ENCODE data around the gene FAM111B. TPM values are rescaled to one million over a fixed set of nuclear protein-coding genes. Genes with fewer than 3 reads are reported as not detected.
"Not testable (repeated sequence)": the region's sequence is repeated elsewhere in the genome, so short reads cannot be mapped to it uniquely, and the experiment has no call there.

FAM111B gene
- polyA plus RNA-seq, 1 experiment, result 0.76 TPM

DNA sequence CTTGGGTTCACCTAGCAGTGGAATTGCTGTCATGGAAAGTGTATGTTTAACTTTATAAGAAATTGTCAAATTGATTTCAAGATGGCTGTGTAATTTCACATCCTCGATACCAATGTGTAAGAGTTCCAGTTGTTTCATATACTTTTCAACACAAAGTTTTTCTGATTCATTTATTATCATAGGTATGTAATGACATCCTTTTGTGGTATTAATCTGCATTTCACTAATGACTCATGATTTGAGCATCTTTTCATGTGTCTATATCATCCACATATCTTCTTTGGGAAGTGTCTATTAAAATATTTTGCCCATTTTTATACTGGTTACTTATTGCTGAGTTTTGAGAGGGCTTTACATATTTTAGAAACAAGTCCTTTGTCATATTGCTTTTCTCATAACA, 38.0 kb upstream of the FAM111B start:
- no peak for DNase-seq (ENCODE audit: low read depth)
- CTCF ChIA-PET, result interaction anchor here (1.3 to 2.1 kb wide), 2 partner anchors 11 to 67 kb away, joined by 3 to 7 read pairs; no protein-coding TSS in a partner anchor
- no peaks in the 10 kb centered on the region for H3K27me3 ChIP-seq (ENCODE audit: control insufficient read depth, insufficient read depth, low read length)
- H3K36me3 ChIP-seq (ENCODE audit: control insufficient read depth, insufficient read depth, low read length), result no peaks in the 10 kb centered on the region
- no peak for TF ChIP-seq CTCF (IDR thresholded peaks at IDR 0.05; ENCODE audit: insufficient read depth, low read depth, low read length)
- POLR2A ChIA-PET, result no interaction called here
- no peak overlapping the region for H3K4me3 ChIP-seq (ENCODE audit: low read depth, low read length)

DNA sequence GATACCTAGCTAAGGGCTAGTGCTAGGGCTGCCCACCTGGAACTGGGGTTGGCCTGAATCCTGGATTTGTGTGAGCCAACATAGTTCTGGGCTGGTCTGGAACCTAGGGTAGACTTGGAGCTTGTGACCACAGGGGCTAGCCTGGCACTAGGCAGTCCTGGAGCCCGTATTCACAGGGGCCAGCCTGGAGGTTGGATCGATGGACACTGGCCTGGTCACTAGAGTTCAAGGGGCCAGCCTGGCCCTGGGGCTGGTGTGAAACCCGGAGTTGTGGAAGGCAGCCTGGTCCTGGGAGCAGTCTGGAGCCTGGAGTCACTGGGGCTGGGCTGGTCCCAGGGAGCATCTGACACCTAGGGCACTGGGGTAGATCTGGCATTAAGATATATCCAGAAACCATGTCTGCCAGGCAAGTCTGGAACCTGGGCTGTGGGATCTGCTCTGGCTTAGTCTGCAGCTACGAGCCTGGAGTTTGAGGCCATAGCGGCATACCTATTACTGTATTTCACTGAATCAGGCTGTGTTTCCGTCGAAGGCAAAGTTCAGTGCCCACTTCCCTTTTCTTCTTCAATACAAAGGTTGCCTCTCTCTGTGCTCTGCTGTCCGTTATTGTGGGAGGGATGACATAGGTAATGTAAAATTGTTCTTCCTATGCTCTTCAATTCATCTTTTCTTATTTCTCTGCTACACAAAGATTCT, 30.0 kb upstream of the FAM111B start:
- TF ChIP-seq CTCF (IDR thresholded peaks at IDR 0.05; ENCODE audit: insufficient read depth, low read depth, low read length), result no peak
- no peak for DNase-seq (ENCODE audit: low read depth)
- ChIA-PET POLR2A (no interaction called here), CTCF (interaction anchor here (1.0 to 1.6 kb wide), 3 partner anchors 20 to 81 kb away, joined by 3 to 6 read pairs (median 3); no protein-coding TSS in a partner anchor)
- H3K4me3 ChIP-seq (ENCODE audit: low read depth, low read length), result no peak overlapping the region
- no peaks in the 10 kb centered on the region for H3K27me3 ChIP-seq (ENCODE audit: control insufficient read depth, insufficient read depth, low read length)
- H3K36me3 ChIP-seq (ENCODE audit: control insufficient read depth, insufficient read depth, low read length), result no peaks in the 10 kb centered on the region

- no peak for DNase-seq (ENCODE audit: low read depth)
- no peak overlapping the region for H3K4me3 ChIP-seq (ENCODE audit: low read depth, low read length)
- H3K36me3 ChIP-seq (ENCODE audit: control insufficient read depth, insufficient read depth, low read length), result no peaks in the 10 kb centered on the region
- no peak for TF ChIP-seq CTCF (IDR thresholded peaks at IDR 0.05; ENCODE audit: insufficient read depth, low read depth, low read length)
- POLR2A ChIA-PET, result no interaction called here
- no peaks in the 10 kb centered on the region for H3K27me3 ChIP-seq (ENCODE audit: control insufficient read depth, insufficient read depth, low read length)
- CTCF ChIA-PET, result no interaction called here
Measured at GRCh38 chr11:59078435-59078834, 28.6 kb upstream of the FAM111B start.

- DNase-seq (ENCODE audit: low read depth), result no peak
- Histone ChIP-seq H3K4me3 (ENCODE audit: low read depth, low read length) (no peak overlapping the region), H3K27me3 (ENCODE audit: control insufficient read depth, insufficient read depth, low read length) (no peaks in the 10 kb centered on the region), H3K36me3 (ENCODE audit: control insufficient read depth, insufficient read depth, low read length) (no peaks in the 10 kb centered on the region)
- TF ChIP-seq CTCF (IDR thresholded peaks at IDR 0.05; ENCODE audit: insufficient read depth, low read depth, low read length), result no peak
- POLR2A ChIA-PET, result no interaction called here
- CTCF ChIA-PET, result interaction anchor here (1.2 to 1.6 kb wide), 2 partner anchors 12 to 57 kb away, joined by 3 to 4 read pairs; no protein-coding TSS in a partner anchor
Measured at GRCh38 chr11:59079086-59079485, 28.0 kb upstream of the FAM111B start.

- not testable (repeated sequence) for DNase-seq (ENCODE audit: low read depth); H3K36me3 ChIP-seq (ENCODE audit: control insufficient read depth, insufficient read depth, low read length); H3K4me3 ChIP-seq (ENCODE audit: low read depth, low read length); H3K27me3 ChIP-seq (ENCODE audit: control insufficient read depth, insufficient read depth, low read length)
- POLR2A ChIA-PET, result interaction anchor here (0.6 kb wide), 1 partner anchor 10 kb away, joined by 3 read pairs; no protein-coding TSS in a partner anchor
- CTCF ChIA-PET, result interaction anchor here (0.8 to 1.8 kb wide), 4 partner anchors 15 to 78 kb away, joined by 3 to 4 read pairs (median 4); no protein-coding TSS in a partner anchor
Measured at GRCh38 chr11:59080421-59080820, 26.6 kb upstream of the FAM111B start.

- H3K4me3 ChIP-seq (ENCODE audit: low read depth, low read length); H3K36me3 ChIP-seq (ENCODE audit: control insufficient read depth, insufficient read depth, low read length); DNase-seq (ENCODE audit: low read depth); POLR2A ChIA-PET; H3K27me3 ChIP-seq (ENCODE audit: control insufficient read depth, insufficient read depth, low read length): not testable (repeated sequence)
- CTCF ChIA-PET, result interaction anchor here (1.8 kb wide), 1 partner anchor 14 kb away, joined by 4 read pairs; no protein-coding TSS in a partner anchor
Measured at GRCh38 chr11:59081430-59082020, 25.5 kb upstream of the FAM111B start.

DNA sequence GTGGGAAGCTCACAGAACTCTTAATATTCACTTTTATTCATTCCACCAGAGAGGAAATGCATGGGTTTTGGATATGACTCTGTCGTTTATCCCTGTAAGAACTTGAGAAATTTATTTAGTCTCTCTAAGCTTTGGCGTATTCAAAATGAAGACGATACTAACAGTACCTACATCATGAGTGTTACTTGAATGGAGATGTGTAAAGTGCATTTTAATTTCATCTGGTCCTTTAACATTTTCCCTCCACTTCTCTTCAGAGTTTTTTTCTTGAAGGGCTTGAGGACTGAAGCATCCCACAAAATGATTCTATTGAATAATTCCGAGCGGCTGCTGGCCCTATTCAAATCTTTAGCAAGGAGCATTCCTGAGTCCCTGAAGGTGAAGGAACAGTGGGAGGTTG, 21.0 kb upstream of the FAM111B start, which contains the start of gene GLYATL1B:
Gene GLYATL1B, plus strand, starts transcription at position 301 of the 400 bp plus-strand sequence. Its CDS starts 0 bp downstream, at position 301.
- H3K4me3 ChIP-seq (ENCODE audit: low read depth, low read length); H3K36me3 ChIP-seq (ENCODE audit: control insufficient read depth, insufficient read depth, low read length); H3K27me3 ChIP-seq (ENCODE audit: control insufficient read depth, insufficient read depth, low read length); CTCF ChIA-PET; DNase-seq (ENCODE audit: low read depth); POLR2A ChIA-PET: not testable (repeated sequence)

Data from BJ (cell line).